GM18517 (cell line): ENCODE data around the gene HES7.
"Not testable (repeated sequence)": the region's sequence is repeated elsewhere in the genome, so short reads cannot be mapped to it uniquely, and the experiment has no call there.

Source experiments
- ATAC-seq: cut with Tn5 transposase; IDR thresholded peaks from one replicate; pipeline ENCODE4 v1.9.1; 2021; ENCODE audit warnings: mild to moderate bottlenecking, moderate library complexity; ENCODE audit not compliant: unreplicated experiment

The HES7 gene

GRCh38 chr17:8124350-8125153 is 646 bp upstream of the HES7 start:
- ATAC-seq, result no peak

DNA sequence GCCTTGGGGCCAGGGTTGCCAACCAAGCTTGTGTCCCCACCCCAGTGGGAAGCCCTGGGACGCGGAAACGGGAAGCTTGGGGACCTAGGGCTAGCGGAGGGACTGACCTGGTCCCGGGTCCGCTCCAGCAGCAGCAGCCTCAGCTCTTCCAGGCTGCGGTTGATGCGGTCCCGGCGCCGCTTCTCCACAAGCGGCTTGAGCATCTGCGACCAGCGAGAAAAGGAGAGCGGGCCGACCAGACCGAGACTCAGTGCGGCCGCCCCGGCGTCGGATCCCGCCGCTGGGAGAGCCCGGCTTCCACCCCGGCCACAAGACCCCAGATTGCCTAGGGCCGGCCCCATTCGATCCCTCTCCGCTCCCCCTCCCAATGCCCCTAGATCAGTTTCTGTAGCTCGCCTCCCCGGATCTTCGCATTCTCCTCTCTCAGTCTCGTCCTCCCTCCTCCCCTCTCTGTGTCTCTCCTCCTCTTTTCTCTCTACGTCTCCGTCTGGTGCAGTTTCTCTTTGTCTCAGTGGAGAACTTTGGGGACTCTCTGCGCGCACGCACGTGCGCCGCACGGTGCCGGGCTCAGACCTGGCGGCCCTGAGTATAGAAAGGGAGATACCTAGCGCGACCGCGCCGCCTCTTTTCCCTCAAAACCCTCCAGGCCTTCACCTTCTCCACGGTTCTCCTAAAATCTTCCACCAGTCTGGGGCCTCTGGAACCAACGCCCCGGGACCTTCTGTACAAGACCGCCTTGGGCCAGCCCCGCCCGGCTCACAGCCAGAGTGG is 797 bp downstream of the HES7 start:
- ATAC-seq, result no peak

GRCh38 chr17:8122422-8122923 is 1.4 kb downstream of the HES7 start:
- no peak for ATAC-seq

DNA sequence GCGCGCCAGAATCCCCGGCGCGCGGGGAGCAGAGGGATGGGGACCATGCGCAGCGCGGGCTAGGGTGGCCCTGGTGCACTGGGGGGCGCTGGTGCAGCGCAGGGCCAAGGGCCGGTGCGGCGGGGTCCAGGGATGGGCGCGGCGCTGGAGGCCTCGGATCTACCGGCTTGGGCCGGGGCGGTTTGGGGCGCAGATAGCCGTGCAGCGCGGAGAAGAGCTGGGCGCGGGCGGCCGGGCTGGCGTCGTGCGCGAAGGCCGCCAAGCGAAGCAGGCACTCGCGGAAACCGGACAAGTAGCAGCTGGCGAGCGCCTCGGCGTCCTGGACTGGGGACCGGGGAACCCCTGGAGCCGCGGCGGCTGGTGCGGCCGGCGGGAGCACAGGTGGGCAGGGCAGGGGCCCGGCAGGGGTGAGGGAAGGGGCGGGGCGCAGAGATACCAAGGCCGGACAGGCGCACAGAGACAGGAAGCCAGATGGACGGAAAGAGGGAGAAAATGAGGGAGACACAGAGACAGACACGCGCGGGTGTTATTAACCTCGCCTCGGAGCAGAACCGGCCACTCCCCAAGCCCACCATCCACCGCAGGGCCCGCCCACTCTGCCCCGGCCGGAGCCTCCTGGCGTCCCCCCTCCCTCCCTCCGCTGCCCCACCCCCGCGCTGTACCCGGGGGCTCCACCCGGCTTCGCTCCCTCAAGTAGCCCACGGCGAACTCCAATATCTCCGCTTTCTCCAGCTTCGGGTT is 2.1 kb downstream of the HES7 start:
- no peak for ATAC-seq

GRCh38 chr17:8121407-8121680 is 2.6 kb downstream of the HES7 start:
- no peak for ATAC-seq

- peak; percentile 8 for ATAC-seq
Observed at GRCh38 chr17:8120520-8121406, 3.1 kb downstream of the HES7 start.

GRCh38 chr17:8119581-8120519 is 4.1 kb downstream of the HES7 start:
- peak; percentile 32 for ATAC-seq

GRCh38 chr17:8118769-8119580 is 4.9 kb downstream of the HES7 start:
- ATAC-seq, result peak; percentile 27

GRCh38 chr17:8117980-8118768 is 5.7 kb downstream of the HES7 start, which contains the start of gene ALOXE3:
Gene ALOXE3, minus strand, starts transcription at chr17:8118514. Its CDS starts 524 bp downstream, at chr17:8117990.
- no peak for ATAC-seq

GRCh38 chr17:8117367-8117979 is 6.4 kb downstream of the HES7 start:
- no peak for ATAC-seq

DNA sequence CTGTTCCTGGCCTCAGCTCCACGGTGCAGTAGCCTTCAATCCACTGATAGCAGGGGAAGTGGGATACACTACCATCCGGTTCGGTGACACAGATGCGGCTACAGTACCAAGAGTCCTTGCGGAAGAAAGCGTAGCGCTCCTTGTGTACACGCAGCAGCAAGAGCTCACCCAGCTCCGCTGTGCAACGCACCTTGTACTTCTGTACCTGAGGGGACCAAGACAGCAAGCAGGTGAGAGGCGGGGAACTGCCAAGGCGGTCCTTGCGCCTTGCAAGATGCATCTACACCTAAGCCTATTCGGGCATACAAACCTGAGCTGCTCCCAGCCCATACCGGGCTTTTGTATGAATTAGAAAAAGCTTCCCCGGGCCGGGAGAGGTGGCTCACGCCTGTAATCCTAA is 7.1 kb downstream of the HES7 start:
- ATAC-seq, result no peak

GRCh38 chr17:8110907-8111306 is 13.0 kb downstream of the HES7 start:
- no peak for ATAC-seq

DNA sequence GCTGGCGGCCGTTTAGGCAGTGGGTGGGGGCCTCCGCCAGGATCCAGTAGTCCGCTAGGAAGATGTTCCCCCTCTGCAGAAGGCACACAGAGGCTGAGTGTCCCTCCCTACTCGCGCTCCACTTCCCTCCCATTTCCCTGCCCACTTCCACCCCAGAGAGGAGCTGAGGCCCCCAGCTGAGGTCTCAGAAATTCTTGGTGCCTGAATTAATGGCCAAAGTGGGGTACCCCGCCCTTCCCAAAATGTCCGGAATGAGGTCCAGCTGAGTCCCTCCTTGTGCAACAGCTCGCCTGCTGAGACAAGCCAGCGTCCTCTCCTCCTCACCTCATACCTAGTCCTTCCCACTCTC is 13.5 kb downstream of the HES7 start:
- no peak for ATAC-seq

GRCh38 chr17:8109661-8110455 is 14.0 kb downstream of the HES7 start:
- ATAC-seq, result no peak

GRCh38 chr17:8108972-8109660 is 14.8 kb downstream of the HES7 start:
- no peak for ATAC-seq

- ATAC-seq, result not testable (repeated sequence)
Observed at GRCh38 chr17:8106980-8107379, 16.9 kb downstream of the HES7 start.
